Measurements from ENCODE around the gene PDGFD. TPM values are rescaled to one million over a fixed set of nuclear protein-coding genes. Genes with fewer than 3 reads are reported as not detected.
A peak's percentile ranks its signal among the peaks of the same experiment; 100 is the strongest.

PDGFD gene
- not detected in 2 replicates for total RNA-seq

GRCh38 chr11:104164028-104164520, at the start of gene PDGFD:
Gene PDGFD, minus strand, starts transcription at chr11:104164147.
- no peak for DNase-seq (ENCODE audit: low spot score)
- no peaks in the 10 kb centered on the region for H3K9me3 Mint-ChIP-seq
- H3K27ac Mint-ChIP-seq: no peak within 1 kb of the TSS
- peaks cover 4% of the 10 kb centered on the region for H3K4me1 Mint-ChIP-seq (ENCODE audit: low read depth)
- no peaks in the 10 kb centered on the region for H3K36me3 Mint-ChIP-seq (ENCODE audit: low read depth)
- peak within 1 kb of the TSS; percentile 54 for H3K4me3 Mint-ChIP-seq (ENCODE audit: low read depth)
- peaks cover 27% of the 10 kb centered on the region for H3K27me3 Mint-ChIP-seq (ENCODE audit: low read depth)
- intact Hi-C loops (cut with micrococcal nuclease): no loop called here

DNA sequence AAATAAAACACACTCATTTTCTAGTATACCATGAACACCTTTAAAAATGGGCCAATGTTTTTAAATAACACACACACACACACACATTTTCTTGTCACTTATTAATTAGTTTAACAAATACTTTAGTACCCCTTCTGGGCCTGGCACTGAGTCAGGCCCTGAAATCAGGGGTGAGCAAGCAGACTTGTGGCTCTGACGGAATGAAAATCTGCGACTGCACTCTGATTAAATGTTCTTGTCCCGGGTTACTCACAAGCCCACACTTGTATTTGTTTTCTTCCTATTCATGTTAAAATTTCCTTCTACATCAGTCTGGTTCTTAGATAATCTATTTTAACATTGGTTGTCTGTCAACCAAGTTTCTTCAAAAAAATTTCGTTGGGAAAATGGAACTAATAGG, 43.0 kb upstream of the PDGFD start:
- Mint-ChIP-seq H3K36me3 (ENCODE audit: low read depth) (no peaks in the 10 kb centered on the region), H3K27me3 (ENCODE audit: low read depth) (no peaks in the 10 kb centered on the region), H3K27ac (no peak overlapping the region), H3K9me3 (no peaks in the 10 kb centered on the region), H3K4me1 (ENCODE audit: low read depth) (no peaks in the 10 kb centered on the region), H3K4me3 (ENCODE audit: low read depth) (no peak overlapping the region)
- intact Hi-C loops (cut with micrococcal nuclease): no loop called here
- DNase-seq (ENCODE audit: low spot score): no peak

DNA sequence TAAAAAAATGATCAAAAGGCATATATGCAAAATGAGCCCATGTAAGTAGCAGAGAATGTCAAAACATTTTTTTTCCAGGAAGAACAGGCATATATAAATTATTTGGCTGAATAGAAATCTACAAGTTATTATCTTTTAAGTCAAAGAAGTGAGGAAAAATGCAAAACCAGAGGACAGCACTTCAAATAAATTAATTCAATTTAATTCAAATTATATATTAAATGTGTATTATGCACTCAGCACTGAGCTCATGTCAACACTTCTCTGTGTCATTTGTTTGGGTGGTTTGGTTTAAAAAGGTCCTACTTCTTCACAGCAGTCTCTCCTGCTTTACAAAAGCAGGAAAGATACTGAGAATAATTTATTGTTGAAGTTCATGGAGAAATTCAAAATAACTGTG, 41.9 kb upstream of the PDGFD start:
- Mint-ChIP-seq H3K36me3 (ENCODE audit: low read depth) (no peaks in the 10 kb centered on the region), H3K4me3 (ENCODE audit: low read depth) (no peak overlapping the region), H3K27ac (no peak overlapping the region), H3K4me1 (ENCODE audit: low read depth) (no peaks in the 10 kb centered on the region), H3K9me3 (no peaks in the 10 kb centered on the region), H3K27me3 (ENCODE audit: low read depth) (no peaks in the 10 kb centered on the region)
- intact Hi-C loops (cut with micrococcal nuclease): no loop called here
- DNase-seq (ENCODE audit: low spot score): no peak

DNA sequence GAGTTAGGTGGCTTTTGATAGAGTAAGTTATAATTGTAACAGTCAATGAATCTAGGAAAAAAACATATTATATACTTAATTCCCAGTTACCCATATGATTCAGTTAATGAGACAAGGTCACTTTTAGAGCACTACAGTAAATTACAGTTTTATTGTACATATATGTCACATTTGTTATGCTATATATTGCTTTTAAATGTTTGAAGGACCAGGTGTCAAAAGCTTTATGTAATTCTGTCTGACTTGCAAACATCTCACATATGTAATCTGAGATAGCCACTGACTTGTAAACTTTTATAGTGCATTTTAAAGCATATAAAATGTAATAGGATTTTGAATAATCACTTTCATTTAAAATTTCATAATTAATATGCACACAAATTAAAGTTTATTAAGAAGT, 36.7 kb upstream of the PDGFD start:
- no peaks in the 10 kb centered on the region for H3K27me3 Mint-ChIP-seq (ENCODE audit: low read depth)
- no peaks in the 10 kb centered on the region for H3K4me1 Mint-ChIP-seq (ENCODE audit: low read depth)
- intact Hi-C loops (cut with micrococcal nuclease): no loop called here
- H3K9me3 Mint-ChIP-seq: no peaks in the 10 kb centered on the region
- H3K36me3 Mint-ChIP-seq (ENCODE audit: low read depth): no peaks in the 10 kb centered on the region
- no peak overlapping the region for H3K4me3 Mint-ChIP-seq (ENCODE audit: low read depth)
- no peak for DNase-seq (ENCODE audit: low spot score)
- H3K27ac Mint-ChIP-seq: no peak overlapping the region

DNA sequence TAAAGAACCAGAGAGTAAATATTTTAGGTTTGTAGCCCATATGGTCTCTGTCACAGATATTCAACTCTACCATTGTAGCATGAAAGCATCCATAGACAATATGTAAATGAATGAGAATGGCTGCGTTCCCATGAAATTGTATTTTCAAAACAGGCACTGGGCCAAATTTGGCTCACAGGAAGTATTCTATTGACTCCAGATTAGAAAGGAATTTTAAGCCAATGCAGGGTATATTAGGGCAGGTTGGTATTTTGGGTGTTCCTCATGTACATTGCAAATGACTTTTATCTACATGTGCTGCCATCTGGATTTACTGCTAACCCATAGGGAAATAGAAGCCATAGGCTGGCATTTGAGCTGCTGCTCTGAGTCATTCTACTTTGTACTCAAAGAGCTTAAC, 35.1 kb upstream of the PDGFD start:
- H3K36me3 Mint-ChIP-seq (ENCODE audit: low read depth): no peaks in the 10 kb centered on the region
- H3K9me3 Mint-ChIP-seq: no peaks in the 10 kb centered on the region
- no peaks in the 10 kb centered on the region for H3K4me1 Mint-ChIP-seq (ENCODE audit: low read depth)
- intact Hi-C loops (cut with micrococcal nuclease): no loop called here
- H3K27me3 Mint-ChIP-seq (ENCODE audit: low read depth): no peaks in the 10 kb centered on the region
- no peak overlapping the region for H3K4me3 Mint-ChIP-seq (ENCODE audit: low read depth)
- H3K27ac Mint-ChIP-seq: no peak overlapping the region
- no peak for DNase-seq (ENCODE audit: low spot score)

GRCh38 chr11:104198576-104198975, 34.6 kb upstream of the PDGFD start:
- intact Hi-C loops (cut with micrococcal nuclease): no loop called here
- no peak overlapping the region for H3K4me3 Mint-ChIP-seq (ENCODE audit: low read depth)
- no peaks in the 10 kb centered on the region for H3K36me3 Mint-ChIP-seq (ENCODE audit: low read depth)
- no peak for DNase-seq (ENCODE audit: low spot score)
- no peak overlapping the region for H3K27ac Mint-ChIP-seq
- H3K27me3 Mint-ChIP-seq (ENCODE audit: low read depth): no peaks in the 10 kb centered on the region
- no peaks in the 10 kb centered on the region for H3K4me1 Mint-ChIP-seq (ENCODE audit: low read depth)
- no peaks in the 10 kb centered on the region for H3K9me3 Mint-ChIP-seq

- no peak for DNase-seq (ENCODE audit: low spot score)
- Mint-ChIP-seq H3K4me3 (ENCODE audit: low read depth) (no peak overlapping the region), H3K27ac (no peak overlapping the region), H3K36me3 (ENCODE audit: low read depth) (no peaks in the 10 kb centered on the region), H3K9me3 (no peaks in the 10 kb centered on the region), H3K27me3 (ENCODE audit: low read depth) (no peaks in the 10 kb centered on the region), H3K4me1 (ENCODE audit: low read depth) (no peaks in the 10 kb centered on the region)
- intact Hi-C loops (cut with micrococcal nuclease): no loop called here
Measured at GRCh38 chr11:104191124-104191523, 27.2 kb upstream of the PDGFD start.

DNA sequence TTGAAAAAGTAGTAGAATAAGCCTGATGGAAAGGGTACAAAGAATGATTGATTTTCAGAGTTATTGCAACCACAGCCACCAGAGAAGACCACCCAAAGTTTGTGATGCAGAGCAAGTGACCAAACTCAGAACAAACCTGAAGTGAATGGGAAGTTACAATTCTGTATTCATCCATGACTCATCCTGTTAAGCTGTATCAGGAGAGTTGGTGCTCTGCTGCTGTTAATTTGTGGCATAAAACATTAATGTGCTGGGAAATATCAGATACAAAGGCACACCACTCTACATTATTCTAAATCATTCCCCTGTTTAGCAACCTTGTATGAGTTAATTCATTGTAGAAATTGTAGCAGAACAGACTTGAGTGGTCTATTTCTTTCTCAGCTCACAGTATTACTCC, 19.6 kb upstream of the PDGFD start:
- no peaks in the 10 kb centered on the region for H3K9me3 Mint-ChIP-seq
- DNase-seq (ENCODE audit: low spot score): no peak
- no peaks in the 10 kb centered on the region for H3K4me1 Mint-ChIP-seq (ENCODE audit: low read depth)
- no peaks in the 10 kb centered on the region for H3K36me3 Mint-ChIP-seq (ENCODE audit: low read depth)
- no peak overlapping the region for H3K27ac Mint-ChIP-seq
- intact Hi-C loops (cut with micrococcal nuclease): no loop called here
- no peak overlapping the region for H3K4me3 Mint-ChIP-seq (ENCODE audit: low read depth)
- H3K27me3 Mint-ChIP-seq (ENCODE audit: low read depth): no peaks in the 10 kb centered on the region

DNA sequence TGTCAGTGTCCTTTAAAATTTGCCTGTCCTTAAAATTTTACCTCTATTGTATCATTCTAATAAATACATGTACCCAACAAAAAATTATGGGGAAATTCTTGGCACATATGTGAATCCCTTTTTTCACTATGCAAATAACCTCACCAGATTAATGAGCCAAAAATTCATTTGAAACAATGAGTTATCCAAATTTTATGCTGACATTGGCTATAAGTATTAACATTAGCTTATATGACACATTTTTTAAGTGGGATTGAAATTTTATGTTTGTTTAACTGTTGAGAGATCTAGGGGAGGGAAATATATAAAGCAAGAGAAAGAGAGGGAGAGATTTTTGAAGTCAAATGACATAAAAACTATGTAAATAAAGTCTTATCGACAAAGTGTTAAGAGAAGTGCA, 11.8 kb upstream of the PDGFD start:
- Mint-ChIP-seq H3K27ac (no peak overlapping the region), H3K27me3 (ENCODE audit: low read depth) (no peaks in the 10 kb centered on the region), H3K4me3 (ENCODE audit: low read depth) (no peak overlapping the region), H3K9me3 (no peaks in the 10 kb centered on the region), H3K4me1 (ENCODE audit: low read depth) (no peaks in the 10 kb centered on the region), H3K36me3 (ENCODE audit: low read depth) (no peaks in the 10 kb centered on the region)
- no peak for DNase-seq (ENCODE audit: low spot score)
- intact Hi-C loops (cut with micrococcal nuclease): no loop called here

GRCh38 chr11:104169091-104169490, 5.1 kb upstream of the PDGFD start:
- DNase-seq (ENCODE audit: low spot score): no peak
- H3K4me1 Mint-ChIP-seq (ENCODE audit: low read depth): no peaks in the 10 kb centered on the region
- peaks cover 11% of the 10 kb centered on the region for H3K27me3 Mint-ChIP-seq (ENCODE audit: low read depth)
- no peak overlapping the region for H3K4me3 Mint-ChIP-seq (ENCODE audit: low read depth)
- no peaks in the 10 kb centered on the region for H3K36me3 Mint-ChIP-seq (ENCODE audit: low read depth)
- intact Hi-C loops (cut with micrococcal nuclease): no loop called here
- H3K27ac Mint-ChIP-seq: no peak overlapping the region
- no peaks in the 10 kb centered on the region for H3K9me3 Mint-ChIP-seq

DNA sequence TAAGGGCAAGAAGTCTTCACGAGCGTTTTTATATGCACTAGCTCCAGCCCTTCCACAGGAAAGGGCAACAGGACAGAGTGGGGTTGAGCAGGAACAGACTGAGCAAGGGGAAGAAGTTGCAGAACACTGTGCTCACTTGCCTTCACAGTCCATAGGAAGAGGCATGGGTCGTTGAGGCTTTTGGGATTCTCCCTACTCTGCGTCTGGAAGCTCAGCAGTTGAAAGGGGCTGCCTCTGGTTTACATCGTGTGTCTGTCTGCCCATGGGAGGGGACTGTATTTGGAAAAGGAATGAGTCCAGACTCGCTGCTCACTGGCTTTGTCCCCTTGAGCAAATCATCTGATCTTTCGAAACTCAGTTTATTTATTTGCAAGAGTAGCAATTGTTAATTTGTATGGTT, 1.1 kb upstream of the PDGFD start:
- peaks cover 4% of the 10 kb centered on the region for H3K4me1 Mint-ChIP-seq (ENCODE audit: low read depth)
- no peak overlapping the region for H3K4me3 Mint-ChIP-seq (ENCODE audit: low read depth)
- H3K27me3 Mint-ChIP-seq (ENCODE audit: low read depth): peaks cover 27% of the 10 kb centered on the region
- H3K36me3 Mint-ChIP-seq (ENCODE audit: low read depth): no peaks in the 10 kb centered on the region
- DNase-seq (ENCODE audit: low spot score): no peak
- no peak overlapping the region for H3K27ac Mint-ChIP-seq
- H3K9me3 Mint-ChIP-seq: no peaks in the 10 kb centered on the region
- intact Hi-C loops (cut with micrococcal nuclease): no loop called here

GRCh38 chr11:104163100-104164027, 583 bp downstream of the PDGFD start:
- no peaks in the 10 kb centered on the region for H3K9me3 Mint-ChIP-seq
- intact Hi-C loops (cut with micrococcal nuclease): no loop called here
- H3K27ac Mint-ChIP-seq: no peak overlapping the region
- H3K4me3 Mint-ChIP-seq (ENCODE audit: low read depth): peak overlapping the region; percentile 54
- no peaks in the 10 kb centered on the region for H3K36me3 Mint-ChIP-seq (ENCODE audit: low read depth)
- no peak for DNase-seq (ENCODE audit: low spot score)
- peaks cover 27% of the 10 kb centered on the region for H3K27me3 Mint-ChIP-seq (ENCODE audit: low read depth)
- H3K4me1 Mint-ChIP-seq (ENCODE audit: low read depth): peaks cover 4% of the 10 kb centered on the region

- Mint-ChIP-seq H3K4me3 (ENCODE audit: low read depth) (no peak overlapping the region), H3K36me3 (ENCODE audit: low read depth) (no peaks in the 10 kb centered on the region), H3K9me3 (no peaks in the 10 kb centered on the region), H3K4me1 (ENCODE audit: low read depth) (peaks cover 4% of the 10 kb centered on the region), H3K27me3 (ENCODE audit: low read depth) (peaks cover 27% of the 10 kb centered on the region), H3K27ac (no peak overlapping the region)
- intact Hi-C loops (cut with micrococcal nuclease): no loop called here
- no peak for DNase-seq (ENCODE audit: low spot score)
Measured at GRCh38 chr11:104161751-104162450, 2.0 kb downstream of the PDGFD start.
